HUES48 (cell line): ENCODE measurements around the gene ASXL2.

Experiments
- H3K27ac ChIP-seq: one replicate; pipeline ENCODE4 v1.7.0; 2013; ENCODE audit warnings: low read depth, low read length, inconsistent platforms
- H3K27me3 ChIP-seq: 2 replicates; pipeline ENCODE4 v1.6.1; 2013; ENCODE audit warnings: mild to moderate bottlenecking, low read length; ENCODE audit not compliant: control insufficient read depth, insufficient read depth
- H3K36me3 ChIP-seq: 2 replicates; pipeline ENCODE4 v1.6.1; 2013; ENCODE audit warnings: low read length; ENCODE audit not compliant: control insufficient read depth, insufficient read depth
- H3K4me1 ChIP-seq: 2 replicates; pipeline ENCODE4 v1.6.1; 2013; ENCODE audit warnings: mild to moderate bottlenecking, low read length; ENCODE audit not compliant: control insufficient read depth, insufficient read depth
- H3K4me3 ChIP-seq: 2 replicates; pipeline ENCODE4 v1.5.1; 2013; ENCODE audit warnings: mild to moderate bottlenecking, low read depth, low read length
- H3K9ac ChIP-seq: 2 replicates; pipeline ENCODE4 v1.6.1; 2013; ENCODE audit warnings: mild to moderate bottlenecking, low read depth, low read length, moderate library complexity
- H3K9me3 ChIP-seq: 2 replicates; pipeline ENCODE4 v1.6.1; 2013; ENCODE audit warnings: low read length; ENCODE audit not compliant: control insufficient read depth, insufficient read depth

The ASXL2 gene

DNA sequence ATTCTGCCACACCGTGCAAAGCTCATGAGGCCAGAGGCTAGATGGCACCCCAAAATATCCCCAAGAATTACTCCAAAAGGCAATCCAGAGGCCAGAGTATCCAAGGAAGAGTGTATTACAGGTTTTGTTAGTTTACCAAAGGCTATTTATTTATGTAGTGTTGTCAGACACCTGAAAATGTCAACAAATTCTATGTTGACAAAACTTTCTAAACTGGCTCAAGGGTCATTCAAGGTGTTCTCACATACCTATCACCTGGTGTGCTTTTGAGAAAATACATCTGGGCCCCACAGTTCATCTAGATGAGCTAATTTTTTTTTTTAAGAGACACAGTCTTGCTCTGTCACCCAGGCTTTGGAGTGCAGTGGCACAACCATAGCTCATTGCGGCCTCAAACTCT is 192.5 kb downstream of the ASXL2 start:
- Histone ChIP-seq H3K4me1 (no peaks in the 10 kb centered on the region), H3K27me3 (no peaks in the 10 kb centered on the region), H3K9me3 (no peaks in the 10 kb centered on the region), H3K4me3 (no peak overlapping the region), H3K27ac (no peak overlapping the region), H3K36me3 (no peaks in the 10 kb centered on the region), H3K9ac (no peak overlapping the region)

GRCh38 chr2:25684577-25685473 is 193.5 kb downstream of the ASXL2 start:
- no peaks in the 10 kb centered on the region for H3K9me3 ChIP-seq
- no peaks in the 10 kb centered on the region for H3K4me1 ChIP-seq
- H3K36me3 ChIP-seq = no peaks in the 10 kb centered on the region
- no peak overlapping the region for H3K27ac ChIP-seq
- H3K4me3 ChIP-seq = no peak overlapping the region
- H3K9ac ChIP-seq = no peak overlapping the region
- H3K27me3 ChIP-seq = no peaks in the 10 kb centered on the region
